Choroid plexus epithelial cell (primary cell): ENCODE data around the gene FAM156B.
"Not testable (repeated sequence)": the region's sequence is repeated elsewhere in the genome, so short reads cannot be mapped to it uniquely, and the experiment has no call there.

Source experiments
- DNase-seq: peaks from one replicate; pipeline ENCODE4 v3.0.0-alpha.2; 2010; ENCODE audit warnings: low read depth
- H3K4me3 ChIP-seq: 2 replicates; pipeline ENCODE4 v1.5.1; 2011; ENCODE audit warnings: low read depth, mild to moderate bottlenecking, control low read depth, low read length, moderate library complexity
- TF ChIP-seq, protein P1 (sequence below): conservative IDR thresholded peaks from 2 replicates; pipeline ENCODE4 v1.5.1; 2011; ENCODE audit warnings: low read depth, mild to moderate bottlenecking, control low read depth, inconsistent platforms, low read length, moderate library complexity

FAM156B gene

DNA sequence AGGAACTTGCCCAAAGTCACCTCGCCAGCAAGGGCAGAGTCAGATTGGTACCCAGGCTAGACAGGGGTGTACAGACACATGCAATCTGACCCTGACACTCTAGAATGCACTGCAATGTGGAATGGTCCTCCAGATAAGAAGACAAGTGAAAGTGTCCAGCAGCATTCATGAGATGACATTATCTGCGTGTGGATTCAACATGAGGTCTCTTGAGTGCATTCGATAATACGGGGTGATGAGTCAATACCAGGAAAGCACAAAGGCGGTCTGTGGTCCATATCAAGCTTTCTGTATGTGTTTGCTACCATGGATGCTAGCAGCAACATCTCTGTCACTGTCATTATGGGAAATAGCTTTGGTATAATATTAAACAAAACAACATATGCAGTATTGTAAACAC, 22.5 kb upstream of the FAM156B start:
- DNase-seq, result no peak
- TF ChIP-seq, protein P1, sequence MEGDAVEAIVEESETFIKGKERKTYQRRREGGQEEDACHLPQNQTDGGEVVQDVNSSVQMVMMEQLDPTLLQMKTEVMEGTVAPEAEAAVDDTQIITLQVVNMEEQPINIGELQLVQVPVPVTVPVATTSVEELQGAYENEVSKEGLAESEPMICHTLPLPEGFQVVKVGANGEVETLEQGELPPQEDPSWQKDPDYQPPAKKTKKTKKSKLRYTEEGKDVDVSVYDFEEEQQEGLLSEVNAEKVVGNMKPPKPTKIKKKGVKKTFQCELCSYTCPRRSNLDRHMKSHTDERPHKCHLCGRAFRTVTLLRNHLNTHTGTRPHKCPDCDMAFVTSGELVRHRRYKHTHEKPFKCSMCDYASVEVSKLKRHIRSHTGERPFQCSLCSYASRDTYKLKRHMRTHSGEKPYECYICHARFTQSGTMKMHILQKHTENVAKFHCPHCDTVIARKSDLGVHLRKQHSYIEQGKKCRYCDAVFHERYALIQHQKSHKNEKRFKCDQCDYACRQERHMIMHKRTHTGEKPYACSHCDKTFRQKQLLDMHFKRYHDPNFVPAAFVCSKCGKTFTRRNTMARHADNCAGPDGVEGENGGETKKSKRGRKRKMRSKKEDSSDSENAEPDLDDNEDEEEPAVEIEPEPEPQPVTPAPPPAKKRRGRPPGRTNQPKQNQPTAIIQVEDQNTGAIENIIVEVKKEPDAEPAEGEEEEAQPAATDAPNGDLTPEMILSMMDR, result no peak
- no peak overlapping the region for H3K4me3 ChIP-seq

DNA sequence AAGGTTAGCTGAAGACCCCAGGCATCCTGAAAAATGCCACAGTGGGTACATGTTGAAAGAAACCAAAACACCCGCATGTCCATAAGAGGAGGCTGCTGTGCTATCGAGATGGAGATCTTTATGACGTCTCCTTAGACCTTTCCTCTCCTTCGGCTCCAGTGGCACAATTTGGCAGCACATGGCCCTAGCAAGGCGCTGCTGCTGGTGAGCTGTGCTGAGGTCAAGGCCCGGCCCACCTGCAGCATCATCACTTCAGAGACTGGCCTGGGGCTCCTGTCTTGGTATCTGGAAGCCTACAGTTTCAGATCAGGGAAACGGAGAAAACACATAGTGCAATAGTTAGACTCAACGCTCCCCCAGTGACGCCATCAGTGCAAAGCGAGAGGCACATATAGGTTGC, 21.7 kb upstream of the FAM156B start:
- not testable (repeated sequence) for DNase-seq

DNA sequence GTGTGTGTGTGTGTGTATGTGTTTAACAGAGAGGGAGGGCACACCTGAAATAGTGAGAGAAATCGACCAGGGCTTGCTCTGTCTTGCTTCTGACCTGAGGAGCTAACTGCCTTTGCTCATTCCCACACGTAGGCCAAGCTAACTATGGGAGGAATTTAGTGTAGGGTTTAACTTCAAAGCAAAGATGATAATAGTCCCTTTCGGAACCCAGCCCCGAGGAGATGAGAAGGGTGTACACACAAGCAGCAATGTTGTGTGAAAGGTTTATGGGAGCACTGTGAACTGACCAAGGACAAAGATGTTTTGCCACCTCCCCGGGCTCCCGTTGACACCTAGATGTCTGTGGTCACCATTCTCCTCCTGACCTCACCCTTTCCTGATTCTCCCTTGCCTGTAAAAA, 20.7 kb upstream of the FAM156B start:
- not testable (repeated sequence) for H3K4me3 ChIP-seq, DNase-seq

More for the DNA sequence above, 21.7 kb upstream of the FAM156B start:
- H3K4me3 ChIP-seq, result not testable (repeated sequence)

DNA sequence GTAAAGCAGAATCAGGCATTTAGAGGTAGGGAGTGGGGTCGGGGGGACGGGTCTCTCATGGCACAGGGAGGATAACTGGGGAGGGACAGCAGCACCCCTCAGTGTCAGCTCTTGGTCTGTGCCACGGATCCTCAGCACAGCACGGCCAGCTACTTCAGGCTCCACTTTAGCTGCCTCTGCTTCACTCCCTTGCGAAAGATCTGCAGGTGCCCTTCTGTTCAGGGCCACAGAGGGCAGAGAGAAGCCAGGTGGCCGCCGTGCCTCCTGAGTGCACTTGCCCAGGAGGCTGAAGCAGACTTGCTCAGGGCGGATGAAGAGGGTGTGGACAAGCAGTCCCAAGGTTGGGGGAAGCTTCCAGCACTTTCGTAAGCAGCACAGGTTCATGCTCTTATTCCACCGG, 9.7 kb upstream of the FAM156B start:
- H3K4me3 ChIP-seq, DNase-seq: not testable (repeated sequence)

DNA sequence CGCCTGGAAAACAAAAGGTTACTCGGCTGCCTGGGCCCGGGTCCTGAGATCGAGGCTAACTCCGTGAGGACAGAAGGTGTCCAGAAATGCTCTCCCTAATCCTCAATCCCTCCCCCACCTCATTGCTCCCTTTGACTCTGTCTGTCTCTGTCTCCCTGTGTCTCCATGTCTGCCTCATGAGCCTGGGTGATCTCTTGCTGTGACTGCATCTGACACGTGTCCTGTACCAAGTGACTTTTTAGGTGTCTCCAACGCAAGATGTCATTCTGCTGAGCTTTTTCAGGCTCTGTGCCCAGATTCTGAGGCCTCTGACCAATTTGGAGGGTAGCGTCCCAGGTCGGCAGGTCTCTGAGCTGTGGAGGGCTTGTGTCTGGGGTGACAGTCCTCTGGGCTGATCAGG, 9.0 kb upstream of the FAM156B start:
- not testable (repeated sequence) for H3K4me3 ChIP-seq, DNase-seq

DNA sequence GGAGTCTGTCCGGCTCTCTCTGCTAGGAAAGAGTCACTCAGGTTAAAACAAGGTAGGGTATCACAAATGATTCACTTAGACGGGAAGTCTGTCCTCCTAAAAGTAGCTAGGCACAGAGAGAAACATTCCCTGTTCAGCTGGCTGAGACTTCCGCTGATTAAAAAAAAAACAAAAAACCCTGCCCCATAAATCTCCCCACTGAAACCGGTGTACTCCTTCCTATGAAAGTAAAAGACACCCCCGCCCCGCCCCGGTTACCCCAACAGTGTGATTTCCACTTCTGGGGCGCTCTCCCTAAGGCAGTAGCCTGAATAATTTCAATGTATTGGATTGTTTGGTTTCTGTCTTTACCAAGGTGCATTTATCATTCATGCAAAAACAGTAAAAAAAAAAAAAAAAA, 692 bp upstream of the FAM156B start:
- not testable (repeated sequence) for H3K4me3 ChIP-seq, DNase-seq

DNA sequence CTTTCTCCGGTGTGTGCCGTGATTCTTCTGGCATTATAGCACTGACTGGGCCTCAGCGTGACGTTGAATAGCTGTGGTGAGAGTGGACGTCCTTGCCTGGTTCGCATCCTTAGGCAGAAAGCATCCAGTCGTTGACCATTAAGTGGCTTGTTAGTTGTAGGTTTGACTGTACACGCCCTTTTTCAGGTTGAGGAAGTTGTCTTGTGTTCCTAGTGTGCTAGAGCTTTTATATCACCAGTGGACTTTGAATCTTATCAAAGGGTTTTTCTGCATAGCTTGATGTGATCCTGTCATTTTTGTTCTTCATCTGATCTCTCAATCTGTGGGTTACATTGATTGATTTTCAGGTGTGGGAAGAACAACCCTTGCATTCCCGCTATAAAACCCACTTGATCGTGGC, 8.4 kb downstream of the FAM156B start:
- H3K4me3 ChIP-seq, DNase-seq: not testable (repeated sequence)

DNA sequence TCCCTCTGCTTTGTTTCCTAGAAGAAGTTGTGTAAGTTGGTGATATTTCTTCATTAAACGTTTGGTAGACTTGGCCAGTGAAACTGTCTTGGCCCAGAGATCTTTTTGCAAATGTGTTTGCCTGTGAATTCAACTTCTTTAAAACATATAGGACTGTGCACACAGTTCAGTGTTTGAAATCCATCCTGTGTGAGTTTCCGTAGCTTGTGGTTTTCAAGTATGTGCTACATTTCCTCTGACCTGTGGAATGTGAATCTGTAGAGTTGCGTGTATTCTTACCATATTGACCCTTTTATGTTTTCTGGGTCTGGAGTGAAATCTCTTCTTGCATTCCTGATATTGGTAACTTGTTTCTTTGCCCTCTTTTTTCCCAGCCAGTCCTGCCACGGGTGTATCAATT, 8.9 kb downstream of the FAM156B start:
- DNase-seq, result not testable (repeated sequence)

DNA sequence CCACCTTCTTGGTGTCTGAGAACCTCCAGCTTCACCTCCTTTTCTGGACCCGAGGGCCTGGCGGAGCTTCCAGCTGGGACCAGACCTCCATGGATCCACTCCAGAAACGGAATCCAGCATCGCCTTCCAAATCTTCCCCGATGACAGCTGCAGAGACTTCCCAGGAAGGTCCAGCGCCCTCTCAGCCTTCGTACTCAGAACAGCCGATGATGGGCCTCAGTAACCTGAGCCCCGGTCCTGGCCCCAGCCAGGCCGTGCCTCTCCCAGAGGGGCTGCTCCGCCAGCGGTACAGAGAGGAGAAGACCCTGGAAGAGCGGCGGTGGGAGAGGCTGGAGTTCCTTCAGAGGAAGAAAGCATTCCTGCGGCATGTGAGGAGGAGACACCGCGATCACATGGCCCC, 10.0 kb downstream of the FAM156B start:
- DNase-seq, H3K4me3 ChIP-seq: not testable (repeated sequence)

More for the DNA sequence above, 8.9 kb downstream of the FAM156B start:
- not testable (repeated sequence) for H3K4me3 ChIP-seq

DNA sequence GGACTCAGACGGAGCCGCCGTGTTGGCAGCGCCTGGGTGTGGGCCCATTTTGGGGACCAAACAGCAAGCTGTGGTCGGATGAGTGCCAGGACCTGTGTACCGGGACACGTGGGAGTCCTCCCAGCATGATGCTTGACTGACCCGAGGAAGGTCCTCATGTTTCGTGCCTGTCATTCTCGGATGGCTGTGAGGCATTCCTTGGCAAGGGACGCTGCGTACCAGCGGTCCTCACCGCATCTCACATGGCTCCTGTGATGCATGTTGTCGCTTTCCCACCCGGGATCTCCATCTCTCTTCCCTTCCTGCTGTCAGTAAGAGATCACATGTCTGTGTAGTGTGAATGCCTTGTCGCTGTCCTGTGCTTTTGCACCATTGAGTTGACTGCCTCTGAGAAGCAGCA, 10.8 kb downstream of the FAM156B start:
- not testable (repeated sequence) for DNase-seq

DNA sequence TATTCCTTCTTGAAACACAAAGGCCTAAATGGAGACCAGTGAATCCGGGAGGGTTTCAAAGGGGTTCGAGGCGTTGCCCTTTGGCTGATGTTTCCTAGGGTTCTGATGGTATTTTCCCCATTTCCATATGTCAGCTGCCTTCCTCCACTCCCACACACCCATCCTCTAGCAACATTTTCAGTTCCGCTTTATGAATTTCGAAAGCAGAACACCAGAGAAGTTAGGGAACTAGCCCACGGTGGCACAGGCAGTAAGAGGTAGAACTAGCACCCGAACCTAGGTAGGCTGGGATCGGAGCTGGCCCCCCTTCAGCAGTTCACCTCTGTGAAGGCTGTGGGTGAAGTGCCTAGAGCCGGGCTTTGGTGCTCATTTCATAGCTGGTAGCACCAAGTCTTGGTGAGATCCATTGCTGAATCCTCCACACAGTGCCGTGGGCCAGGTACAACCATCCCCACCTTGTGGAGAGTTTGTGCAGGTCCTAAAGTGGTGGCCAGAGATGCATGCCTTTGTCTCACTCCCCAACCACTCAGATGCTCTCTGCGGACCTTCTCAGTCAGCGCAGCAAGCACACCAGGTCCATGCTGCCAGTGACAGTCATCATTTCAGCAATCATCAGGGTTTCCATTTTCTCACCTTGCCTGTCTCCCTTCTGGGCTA, 12.3 kb downstream of the FAM156B start:
- DNase-seq, H3K4me3 ChIP-seq: not testable (repeated sequence)

More for the DNA sequence above, 10.8 kb downstream of the FAM156B start:
- not testable (repeated sequence) for H3K4me3 ChIP-seq

DNA sequence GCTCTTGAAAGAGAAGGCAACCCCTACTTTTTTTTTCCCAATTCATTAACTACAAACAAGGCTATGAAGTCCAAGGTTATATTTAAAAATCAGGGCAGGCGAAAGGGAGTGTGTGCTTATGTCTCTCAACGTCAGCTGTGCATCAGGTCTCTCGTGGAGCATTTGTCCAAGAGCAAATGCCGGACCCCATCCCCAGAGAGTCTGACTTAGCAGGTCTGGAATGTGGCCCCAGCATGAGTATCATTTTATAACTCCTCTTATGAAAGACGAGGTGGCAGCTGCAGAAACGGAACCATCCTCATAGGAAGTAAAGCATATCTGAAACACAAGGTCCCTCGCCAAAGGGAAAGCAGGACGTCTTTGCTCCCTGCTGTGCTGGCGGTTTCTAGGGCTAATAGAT, 16.6 kb downstream of the FAM156B start:
- not testable (repeated sequence) for H3K4me3 ChIP-seq, DNase-seq

DNA sequence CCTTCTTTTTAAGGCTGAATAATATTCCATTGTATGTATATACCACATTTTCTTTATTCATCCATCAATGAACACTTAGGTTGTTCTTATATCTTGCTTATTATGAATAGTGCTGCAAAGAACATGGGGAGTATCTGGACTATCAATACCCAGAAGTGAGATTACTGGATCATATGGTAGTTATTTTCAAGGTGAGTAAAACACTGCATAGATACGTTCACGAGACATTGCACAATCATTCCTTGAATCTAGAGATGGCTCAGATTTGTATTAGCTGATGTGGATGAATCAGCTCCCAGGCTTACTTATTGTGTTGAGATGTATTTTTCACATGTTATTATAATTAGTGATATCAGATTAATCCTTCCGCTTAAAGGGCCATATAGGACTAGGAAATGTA, 17.6 kb downstream of the FAM156B start:
- not testable (repeated sequence) for H3K4me3 ChIP-seq, DNase-seq

DNA sequence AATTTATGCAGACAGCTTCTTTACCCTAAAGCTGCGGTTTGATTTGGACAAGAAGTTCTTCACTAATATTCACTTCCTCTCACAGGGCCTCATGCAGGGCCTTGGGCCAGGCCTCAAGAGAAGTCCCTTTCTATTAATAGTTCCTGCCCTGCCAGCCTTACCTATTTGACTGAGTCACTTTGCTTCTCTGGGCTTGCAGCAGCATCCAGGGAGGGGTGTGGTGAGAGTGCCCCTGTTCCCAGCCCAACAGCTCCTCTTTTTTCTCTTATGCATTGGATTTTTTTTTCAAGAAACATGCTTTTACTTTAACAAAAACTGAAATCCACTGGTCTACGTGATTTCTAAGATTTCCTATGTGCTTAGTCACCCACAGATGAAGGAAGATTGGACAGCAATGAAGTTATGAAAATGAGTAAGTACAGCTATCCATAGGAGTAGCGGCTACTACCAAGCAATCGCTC, 26.7 kb downstream of the FAM156B start:
- no peak overlapping the region for H3K4me3 ChIP-seq
- DNase-seq, result peak; percentile 62
- TF ChIP-seq, protein P1, result no peak

DNA sequence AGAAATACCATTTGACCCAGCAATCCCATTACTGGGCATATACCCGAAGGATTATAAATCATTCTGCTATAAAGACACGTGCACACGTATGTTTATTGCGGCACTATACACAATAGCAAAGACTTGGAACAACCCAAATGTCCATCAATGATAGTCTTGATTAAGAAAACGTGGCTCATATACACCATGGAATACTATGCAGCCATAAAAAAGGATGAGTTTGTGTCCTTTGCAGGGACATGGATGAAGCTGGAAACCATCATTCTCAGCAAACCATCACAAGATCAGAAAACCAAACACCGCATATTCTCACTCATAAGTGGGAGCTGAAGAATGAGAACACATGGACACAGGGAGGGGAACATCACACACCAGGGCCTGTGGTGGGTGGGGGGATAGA, 33.1 kb downstream of the FAM156B start:
- DNase-seq, result not testable (repeated sequence)

More for the DNA sequence above, 33.1 kb downstream of the FAM156B start:
- H3K4me3 ChIP-seq, result not testable (repeated sequence)
